H1 (cell line): ENCODE measurements around the gene CD300A. TPM values are rescaled to one million over a fixed set of nuclear protein-coding genes. Genes with fewer than 3 reads are reported as not detected.

Source experiments
- EP300 ChIP-seq, 2 experiments: IDR thresholded peaks; 1 replicate in 1 of 2; 2 replicates in 1 of 2; pipeline ENCODE4 v1.6.1; 2011 to 2012; ENCODE audit warnings: low read depth in 2 of 2, low read length in 2 of 2, mild to moderate bottlenecking in 2 of 2, borderline replicate concordance in 1 of 2, inconsistent platforms in 1 of 2, moderate library complexity in 1 of 2
- PHF8 ChIP-seq: fragments of 200-600 bp; sonication (generic); conservative IDR thresholded peaks from 2 replicates; pipeline ENCODE4 v1.7.1; 2012; ENCODE audit warnings: low read depth, mild to moderate bottlenecking, inconsistent platforms, low read length, moderate library complexity
- RBBP5 ChIP-seq: IDR thresholded peaks from 2 replicates; pipeline ENCODE4 v1.7.1; 2012; ENCODE audit warnings: low read depth, mild to moderate bottlenecking, inconsistent platforms, low read length, moderate library complexity, borderline replicate concordance
- RNF2 ChIP-seq: fragments of 200-900, 300-1000 bp; sonication (generic); IDR thresholded peaks from 2 replicates; pipeline ENCODE4 v1.7.1; 2016; ENCODE audit warnings: borderline replicate concordance, low read depth, mild to moderate bottlenecking, antibody characterized with exemption, low read length; ENCODE audit not compliant: poor library complexity, severe bottlenecking; ENCODE audit errors: missing control alignments
- polyA plus RNA-seq, 7 experiments: library from polyadenylated mRNA; depleted of rRNA in 3 of 7; stranded (reverse) in 5 of 7; unstranded in 2 of 7; fragments of >200 nt in 5 of 7; fragments of 200-250 nt in 2 of 7; gene quantifications; 1 replicate in 5 of 7; 2 replicates in 1 of 7; 4 replicates in 1 of 7; pipeline versions ENCODE4 v1.2.1 to v1.2.3, GENCODE V29; 2011 to 2013; ENCODE audit warnings: missing spikeins in 2 of 7, mixed read lengths in 2 of 7
- total RNA-seq: library from RNA; stranded (reverse); fragmentation: NEBNext Ultra II Directional; extraction: Animal tissue kit (Norgen Biotek cat#: 25700); gene quantifications from 2 replicates; pipeline ENCODE4 v1.2.1, GENCODE V29; 2021

CD300A gene
- total and polyA plus RNA-seq, 2 of the 8 experiments (the other 6 are each of a cell fraction or from before 2014, with no cell fraction given), result 0.52 to 1.3 TPM

- TF ChIP-seq RNF2 (no peak), PHF8 (no peak), EP300 (IDR thresholded peaks at IDR 0.05; ENCODE audit: borderline replicate concordance in 1 of 2, low read depth in 2 of 2, low read length in 2 of 2) (no peak), RBBP5 (no peak)
These were observed 10.6 kb upstream of the CD300A start (continued) for GRCh38 chr17:74455821-74456220.
